IMR-90 (cell line): ENCODE measurements around the gene ZNF514. TPM values are rescaled to one million over a fixed set of nuclear protein-coding genes. Genes with fewer than 3 reads are reported as not detected.

Experiments used
- ATAC-seq: fragments of 200-7000 bp; cut with Tn5 transposase; 2 replicates; pipeline ENCODE4 v1.9.1; 2020; ENCODE audit warnings: low read depth, mild to moderate bottlenecking, moderate library complexity
- BruUV-seq: library from RNA; stranded (reverse); fragments of 400-500 nt; replicated peaks from 2 replicates; lab custom pipeline; 2021; lab: Mats Ljungman, UMichigan
- CTCF ChIA-PET: fragments of 300-600 bp; formaldehyde crosslinking; extraction: SDS; loops from one replicate; lab custom pipeline; 2021; ENCODE audit warnings: antibody characterized with exemption; lab: Yijun Ruan, JAX
- POLR2A ChIA-PET: fragments of 300-600 bp; sonication (Branson Sonifier 250); formaldehyde crosslinking; loops from one replicate; lab custom pipeline; 2022; ENCODE audit warnings: antibody characterized with exemption; ENCODE audit not compliant: unreplicated experiment; lab: Charles Lee
- DNase-seq: peaks from one replicate; pipeline ENCODE4 v3.0.0; 2013
- H2AFZ ChIP-seq: replicated peaks from 2 replicates; pipeline ENCODE3; 2013; ENCODE audit warnings: low read length, mild to moderate bottlenecking; ENCODE audit not compliant: poor library complexity
- H2AK5ac ChIP-seq: 2 replicates; pipeline ENCODE4 v1.6.1; 2013; ENCODE audit warnings: low read depth, low read length, inconsistent platforms
- H2AK9ac ChIP-seq: replicated peaks from 2 replicates; pipeline ENCODE3; 2013; ENCODE audit warnings: mild to moderate bottlenecking, low read depth, low read length, moderate library complexity; ENCODE audit not compliant: poor library complexity
- H2BK120ac ChIP-seq: 2 replicates; pipeline ENCODE4 v1.6.1; 2013; ENCODE audit warnings: low read depth, low read length, inconsistent platforms
- H2BK15ac ChIP-seq: 3 replicates; pipeline ENCODE4 v1.6.1; 2013; ENCODE audit warnings: low read depth, low read length, inconsistent platforms
- H2BK20ac ChIP-seq: 2 replicates; pipeline ENCODE4 v1.6.1; 2013; ENCODE audit warnings: low read depth, mild to moderate bottlenecking, inconsistent platforms, low read length, moderate library complexity
- H2BK5ac ChIP-seq: 2 replicates; pipeline ENCODE4 v1.6.1; 2013; ENCODE audit warnings: mild to moderate bottlenecking, low read depth, low read length, inconsistent platforms; ENCODE audit not compliant: poor library complexity, severe bottlenecking
- H3K14ac ChIP-seq: replicated peaks from 2 replicates; pipeline ENCODE4 v1.6.1; 2013; ENCODE audit warnings: low read depth, low read length, inconsistent platforms
- H3K18ac ChIP-seq: 2 replicates; pipeline ENCODE4 v1.6.1; 2013; ENCODE audit warnings: low read depth, low read length, control low read depth
- H3K23ac ChIP-seq: 2 replicates; pipeline ENCODE4 v1.6.1; 2013; ENCODE audit warnings: low read depth, low read length, inconsistent platforms
- H3K27ac ChIP-seq: 2 replicates; pipeline ENCODE4 v1.5.1; 2013; ENCODE audit warnings: mild to moderate bottlenecking, control low read depth, low read length; ENCODE audit not compliant: insufficient read depth
- H3K27me3 ChIP-seq: 2 replicates; pipeline ENCODE4 v1.6.1; 2013; ENCODE audit warnings: low read length; ENCODE audit not compliant: control insufficient read depth, insufficient read depth
- H3K36me3 ChIP-seq: 2 replicates; pipeline ENCODE4 v1.6.1; 2013; ENCODE audit warnings: low read length, mixed read lengths; ENCODE audit not compliant: control insufficient read depth, insufficient read depth
- H3K4ac ChIP-seq: 2 replicates; pipeline ENCODE4 v1.6.1; 2013; ENCODE audit warnings: low read depth, low read length, inconsistent platforms
- H3K4me1 ChIP-seq: 2 replicates; pipeline ENCODE4 v1.6.1; 2013; ENCODE audit warnings: low read length, mixed read lengths; ENCODE audit not compliant: control insufficient read depth, insufficient read depth
- H3K4me2 ChIP-seq: 2 replicates; pipeline ENCODE4 v1.6.1; 2013; ENCODE audit warnings: low read depth, mild to moderate bottlenecking, control low read depth, low read length, moderate library complexity
- H3K4me3 ChIP-seq: 2 replicates; pipeline ENCODE4 v1.5.1; 2013; ENCODE audit warnings: low read depth, mild to moderate bottlenecking, control low read depth, low read length, moderate library complexity; ENCODE audit not compliant: insufficient read depth
- H3K56ac ChIP-seq: 2 replicates; pipeline ENCODE4 v1.6.1; 2013; ENCODE audit warnings: low read length, inconsistent platforms; ENCODE audit not compliant: insufficient read depth; ENCODE audit errors: extremely low read depth
- H3K79me1 ChIP-seq, 2 experiments: 2 replicates each; pipeline ENCODE4 v1.6.1; 2013; ENCODE audit warnings: low read length in 2 of 2, inconsistent platforms in 1 of 2, low read depth in 1 of 2
- H3K9ac ChIP-seq: 2 replicates; pipeline ENCODE4 v1.6.1; 2013; ENCODE audit warnings: low read depth, low read length, control low read depth
- H3K9me1 ChIP-seq: 2 replicates; pipeline ENCODE4 v1.6.1; 2013; ENCODE audit warnings: low read length, inconsistent platforms; ENCODE audit not compliant: insufficient read depth
- H3K9me3 ChIP-seq: 2 replicates; pipeline ENCODE4 v1.6.1; 2013; ENCODE audit warnings: low read length; ENCODE audit not compliant: control insufficient read depth, insufficient read depth
- H4K20me1 ChIP-seq: 2 replicates; pipeline ENCODE4 v1.6.1; 2013; ENCODE audit warnings: low read length, inconsistent platforms; ENCODE audit not compliant: insufficient read depth
- H4K5ac ChIP-seq: 2 replicates; pipeline ENCODE4 v1.6.1; 2013; ENCODE audit warnings: mild to moderate bottlenecking, low read depth, low read length, control low read depth
- H4K8ac ChIP-seq, 2 experiments: 2 replicates each; pipeline ENCODE4 v1.6.1; 2013; ENCODE audit warnings: low read depth in 2 of 2, low read length in 2 of 2, control low read depth in 1 of 2, inconsistent platforms in 1 of 2
- H4K91ac ChIP-seq: 2 replicates; pipeline ENCODE4 v1.6.1; 2013; ENCODE audit warnings: low read depth, low read length, inconsistent platforms; ENCODE audit not compliant: insufficient read depth
- BHLHE40 ChIP-seq: fragments of 150-350 bp; IDR thresholded peaks from 2 replicates; pipeline ENCODE4 v1.6.1; 2016; ENCODE audit warnings: mild to moderate bottlenecking, low read depth, low read length
- MAZ ChIP-seq: IDR thresholded peaks from 2 replicates; pipeline ENCODE4 v1.6.1; 2012; ENCODE audit warnings: low read depth, mild to moderate bottlenecking, low read length, improper control_type of control experiment, moderate library complexity, borderline replicate concordance
- RAD21 ChIP-seq: IDR thresholded peaks from 2 replicates; pipeline ENCODE4 v1.6.1; 2012; ENCODE audit warnings: low read length, improper control_type of control experiment
- RCOR1 ChIP-seq: IDR thresholded peaks from 2 replicates; pipeline ENCODE4 v1.6.1; 2012; ENCODE audit warnings: mild to moderate bottlenecking, low read length, improper control_type of control experiment; ENCODE audit not compliant: insufficient replicate concordance
- RFX5 ChIP-seq: IDR thresholded peaks from 2 replicates; pipeline ENCODE4 v1.8.0; 2012; ENCODE audit warnings: low read depth, mild to moderate bottlenecking, low read length, moderate library complexity
- SMC3 ChIP-seq: fragments of 150-350 bp; IDR thresholded peaks from 2 replicates; pipeline ENCODE4 v1.6.1; 2016; ENCODE audit warnings: low read depth, mild to moderate bottlenecking, antibody characterized with exemption, low read length, moderate library complexity
- WGBS, 2 experiments: methylation state at CpG; one replicate each; pipeline versions ENCODE4 v1.1.5 to v1.1.7; 2013; ENCODE audit warnings: missing lambda C conversion rate in 2 of 2; ENCODE audit not compliant: insufficient read length in 1 of 2; ENCODE audit errors: extremely low coverage in 2 of 2; 5-methylcytosine and 5-hydroxymethylcytosine counted together
- dilution Hi-C: fragments of 300-500 bp; cut with HindIII; formaldehyde crosslinking; loops from one replicate; pipeline ENCODE4 v1.14.3; 2018; ENCODE audit warnings: low sequenced_read_pairs; ENCODE audit not compliant: unreplicated experiment
- in situ Hi-C: fragments of 300-500 bp; cut with MboI; formaldehyde crosslinking; loops from 3 replicates; pipeline ENCODE4 v1.14.3; 2019; ENCODE audit warnings: low sequenced_read_pairs, inconsistent platforms, mixed read lengths
- intact Hi-C: fragments of 100-400 bp; cut with micrococcal nuclease; formaldehyde crosslinking; loops from 2 replicates; pipeline ENCODE4 v1.10.0; 2022
- polyA plus RNA-seq, 3 experiments: library from polyadenylated mRNA; depleted of rRNA; stranded (reverse); fragments of >200 nt; gene quantifications; 2 replicates each; pipeline ENCODE4 v1.2.3, GENCODE V29; 2012; ENCODE audit warnings: low replicate concordance in 1 of 3
- total RNA-seq: library from RNA; depleted of rRNA; stranded (reverse); fragments of >200 nt; gene quantifications from 2 replicates; pipeline ENCODE4 v1.2.3, GENCODE V29; 2012
- TF ChIP-seq, protein P1 (sequence below): conservative IDR thresholded peaks from 2 replicates; pipeline ENCODE4 v1.5.1; 2012; ENCODE audit warnings: mild to moderate bottlenecking, low read depth, low read length, improper control_type of control experiment

The ZNF514 gene
- total and polyA plus RNA-seq, 2 of the 4 experiments (the other 2 are of a cell fraction), result 5.3 to 6.5 TPM

DNA sequence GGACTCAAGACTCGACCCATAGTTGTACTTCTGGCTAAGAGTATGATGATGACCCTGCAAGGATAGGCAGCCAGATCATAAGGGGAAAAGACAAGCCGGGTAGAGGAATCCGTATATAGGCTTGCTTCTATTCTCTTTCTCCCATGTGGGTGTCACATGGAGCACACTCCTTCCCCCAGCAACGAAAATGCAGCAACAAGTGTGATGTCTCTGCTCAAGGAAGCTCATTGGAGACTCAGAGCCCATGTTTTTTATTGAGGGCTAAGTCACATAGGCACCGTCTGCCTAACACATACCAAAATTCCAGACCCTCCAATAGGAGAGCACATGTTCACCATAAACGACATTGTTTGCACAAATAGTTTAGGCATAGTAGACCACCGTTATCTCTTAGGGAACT, 12.3 kb upstream of the ZNF514 start:
- BruUV-seq, result no TSS peak
- dilution Hi-C loops, result no loop called here
- ATAC-seq, result no peak

More for the DNA sequence above, 12.3 kb upstream of the ZNF514 start:
- no peak overlapping the region for H3K9ac ChIP-seq
- H3K27ac ChIP-seq, result no peak overlapping the region
- H2AK5ac ChIP-seq, result no peak overlapping the region
- H3K18ac ChIP-seq, result no peak overlapping the region
- intact Hi-C loops, result no loop called here
- no peak overlapping the region for H2BK20ac ChIP-seq
- no peak overlapping the region for H3K4ac ChIP-seq
- no peaks in the 10 kb centered on the region; the same call in 1 of the 2 replicates for H3K36me3 ChIP-seq
- no peak overlapping the region for H3K4me3 ChIP-seq
- POLR2A ChIA-PET, result no interaction called here
- H3K23ac ChIP-seq, result no peak overlapping the region
- no peak overlapping the region for H2BK120ac ChIP-seq
- H3K4me1 ChIP-seq, result peaks cover 5% of the 10 kb centered on the region
- H3K56ac ChIP-seq, result no peak overlapping the region
- no CpG with 5 or more reads among the region's 7 CpGs for WGBS, 2 experiments
- H2AFZ ChIP-seq, result no peak overlapping the region
- H3K9me3 ChIP-seq, result no peaks in the 10 kb centered on the region
- H2BK5ac ChIP-seq, result no peak overlapping the region
- TF ChIP-seq RAD21 (no peak), SMC3 (no peak), RFX5 (no peak), RCOR1 (no peak), BHLHE40 (no peak), MAZ (no peak)
- TF ChIP-seq, protein P1, sequence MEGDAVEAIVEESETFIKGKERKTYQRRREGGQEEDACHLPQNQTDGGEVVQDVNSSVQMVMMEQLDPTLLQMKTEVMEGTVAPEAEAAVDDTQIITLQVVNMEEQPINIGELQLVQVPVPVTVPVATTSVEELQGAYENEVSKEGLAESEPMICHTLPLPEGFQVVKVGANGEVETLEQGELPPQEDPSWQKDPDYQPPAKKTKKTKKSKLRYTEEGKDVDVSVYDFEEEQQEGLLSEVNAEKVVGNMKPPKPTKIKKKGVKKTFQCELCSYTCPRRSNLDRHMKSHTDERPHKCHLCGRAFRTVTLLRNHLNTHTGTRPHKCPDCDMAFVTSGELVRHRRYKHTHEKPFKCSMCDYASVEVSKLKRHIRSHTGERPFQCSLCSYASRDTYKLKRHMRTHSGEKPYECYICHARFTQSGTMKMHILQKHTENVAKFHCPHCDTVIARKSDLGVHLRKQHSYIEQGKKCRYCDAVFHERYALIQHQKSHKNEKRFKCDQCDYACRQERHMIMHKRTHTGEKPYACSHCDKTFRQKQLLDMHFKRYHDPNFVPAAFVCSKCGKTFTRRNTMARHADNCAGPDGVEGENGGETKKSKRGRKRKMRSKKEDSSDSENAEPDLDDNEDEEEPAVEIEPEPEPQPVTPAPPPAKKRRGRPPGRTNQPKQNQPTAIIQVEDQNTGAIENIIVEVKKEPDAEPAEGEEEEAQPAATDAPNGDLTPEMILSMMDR, result no peak
- H4K20me1 ChIP-seq, result no peaks in the 10 kb centered on the region
- H4K8ac ChIP-seq, result no peak overlapping the region
- no peak overlapping the region for H3K14ac ChIP-seq
- peaks cover 18 to 35% of the 10 kb centered on the region in 2 experiments for H3K79me1 ChIP-seq
- no peak overlapping the region for H2AK9ac ChIP-seq
- no peak overlapping the region for H4K91ac ChIP-seq
- no peak overlapping the region for H3K4me2 ChIP-seq
- CTCF ChIA-PET, result no interaction called here
- H4K5ac ChIP-seq, result no peak overlapping the region
- 0 out of 2 replicates have a peak, but pooled peaks cover 2% of the 10 kb centered on the region for H3K9me1 ChIP-seq
- H2BK15ac ChIP-seq, result no peak overlapping the region
- no peak for DNase-seq
- H3K27me3 ChIP-seq, result no peaks in the 10 kb centered on the region
- in situ Hi-C loops, result no loop called here
